HG02970 (cell line): Measurements from ENCODE around the gene CLTC.

Experiments
- ATAC-seq: cut with Tn5 transposase; IDR thresholded peaks from one replicate; pipeline ENCODE4 v1.9.1; 2021; ENCODE audit warnings: mild to moderate bottlenecking, moderate library complexity, moderate number of reproducible peaks; ENCODE audit not compliant: unreplicated experiment, low FRiP score

Gene CLTC

DNA sequence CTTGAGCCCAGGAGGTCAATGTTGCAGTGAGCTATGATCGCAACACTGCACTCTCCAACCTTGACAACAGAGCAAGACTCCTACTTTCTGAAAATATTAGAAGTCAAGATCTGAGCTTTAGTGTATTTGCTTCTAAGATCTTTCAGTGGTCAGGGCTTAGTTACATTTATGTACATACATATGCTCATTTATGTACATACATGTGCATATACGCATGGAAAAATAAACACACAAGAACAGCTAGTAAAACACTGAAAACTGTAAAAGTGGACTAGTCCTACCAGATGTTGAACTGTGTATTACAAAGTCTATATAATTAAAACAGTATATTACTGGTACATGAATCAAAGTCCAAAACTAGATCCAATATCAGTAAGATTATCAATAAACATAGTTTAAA, 59.2 kb downstream of the CLTC start:
- no peak for ATAC-seq

DNA sequence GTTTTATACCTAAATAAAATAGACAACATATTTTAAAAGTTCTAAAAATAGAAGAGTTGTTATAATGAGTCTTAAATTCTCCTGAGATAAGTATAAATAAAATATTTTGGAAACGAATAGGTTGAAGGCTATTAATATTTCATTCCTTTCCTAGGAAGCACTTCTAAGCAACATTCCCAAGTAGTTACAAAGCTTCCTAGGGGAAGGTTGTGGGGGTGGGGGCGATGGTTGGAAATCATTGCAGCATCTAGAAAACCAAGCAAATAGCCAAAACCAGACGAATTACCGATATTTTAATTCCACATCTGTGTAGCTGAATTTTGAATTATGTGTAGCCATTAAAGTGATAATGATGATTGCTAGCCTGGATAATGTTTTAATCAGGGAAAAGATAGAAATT, 60.6 kb downstream of the CLTC start:
- ATAC-seq, result no peak

DNA sequence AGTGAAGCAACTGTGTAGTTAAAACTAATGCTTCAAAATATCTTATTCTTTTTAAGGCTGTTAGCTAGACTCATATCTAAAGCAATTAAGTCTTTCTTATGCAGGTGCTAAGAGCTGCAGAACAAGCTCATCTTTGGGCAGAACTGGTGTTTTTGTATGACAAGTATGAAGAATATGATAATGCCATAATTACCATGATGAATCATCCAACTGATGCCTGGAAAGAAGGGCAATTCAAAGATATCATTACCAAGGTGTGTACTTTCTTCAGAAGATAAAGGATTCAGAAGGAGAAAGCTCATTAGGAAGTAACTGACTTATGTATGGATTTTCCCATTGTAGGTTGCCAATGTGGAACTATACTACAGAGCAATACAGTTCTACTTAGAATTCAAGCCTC, 63.6 kb downstream of the CLTC start:
- no peak for ATAC-seq

DNA sequence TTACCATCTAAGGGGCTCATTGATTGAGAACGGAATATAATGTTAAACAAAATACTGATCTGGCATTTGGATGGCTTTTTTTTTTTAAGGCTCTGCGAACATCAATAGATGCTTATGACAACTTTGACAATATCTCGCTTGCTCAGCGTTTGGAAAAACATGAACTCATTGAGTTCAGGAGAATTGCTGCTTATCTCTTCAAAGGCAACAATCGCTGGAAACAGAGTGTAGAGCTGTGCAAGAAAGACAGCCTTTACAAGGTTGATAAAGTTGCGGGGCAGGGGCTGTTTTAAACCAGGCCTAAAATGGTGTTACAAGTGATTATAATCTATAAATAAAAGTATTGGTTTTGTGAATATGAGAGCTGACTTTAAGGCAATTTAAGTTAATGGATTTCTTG, 65.3 kb downstream of the CLTC start:
- ATAC-seq, result no peak

DNA sequence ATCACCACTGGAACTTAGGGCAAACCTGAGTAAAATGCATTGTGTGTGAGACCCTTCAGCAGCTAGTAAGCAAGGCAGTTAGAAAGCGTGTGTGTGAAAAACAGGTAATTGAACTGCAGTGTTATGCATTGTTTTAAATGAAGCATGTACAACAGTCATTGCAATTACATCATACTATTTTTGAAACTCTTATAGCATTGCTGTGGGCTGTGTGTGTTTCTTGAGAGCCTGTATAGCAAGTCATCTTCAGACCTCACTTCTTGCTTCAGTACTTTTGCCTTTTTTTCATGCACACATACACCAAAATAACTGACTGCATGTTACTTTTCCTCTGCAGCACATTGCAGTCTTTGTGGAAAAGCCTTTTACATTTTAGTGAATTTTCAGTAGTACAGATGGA, 68.3 kb downstream of the CLTC start:
- ATAC-seq, result no peak

DNA sequence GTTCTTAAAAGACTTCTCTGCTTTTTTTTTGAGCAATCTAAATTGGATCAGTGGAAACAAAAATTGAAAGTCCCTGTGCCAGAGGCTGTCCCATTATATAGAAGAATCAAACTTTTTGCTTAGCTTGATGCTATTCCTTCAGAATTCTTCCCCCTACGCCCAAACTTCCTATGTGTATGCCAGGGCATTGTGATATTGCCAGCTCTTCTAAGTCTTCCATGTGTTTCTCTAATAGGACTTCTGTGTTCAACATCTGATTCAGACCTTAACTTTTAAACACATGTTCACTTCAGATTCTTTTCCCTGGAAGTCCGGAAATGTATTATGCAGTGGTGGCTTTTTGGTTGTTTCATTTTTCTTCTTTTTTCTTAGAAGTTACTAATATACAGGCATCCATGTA, 68.8 kb downstream of the CLTC start:
- no peak for ATAC-seq

DNA sequence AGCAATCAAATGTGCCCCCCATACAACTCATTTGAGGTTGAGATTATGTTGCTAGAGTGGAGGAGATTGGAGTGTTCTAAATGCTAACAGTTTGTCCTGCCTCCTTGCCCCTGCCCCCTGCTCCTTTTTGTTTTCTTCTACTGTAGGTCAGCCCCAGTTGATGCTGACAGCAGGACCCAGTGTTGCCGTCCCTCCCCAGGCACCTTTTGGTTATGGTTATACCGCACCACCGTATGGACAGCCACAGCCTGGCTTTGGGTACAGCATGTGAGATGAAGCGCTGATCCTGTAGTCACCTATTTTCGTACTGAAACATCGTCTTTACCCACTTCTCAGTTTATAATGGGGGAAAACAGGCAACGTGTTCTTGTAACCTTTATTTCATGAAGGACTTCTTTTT, 73.9 kb downstream of the CLTC start:
- ATAC-seq, result no peak

DNA sequence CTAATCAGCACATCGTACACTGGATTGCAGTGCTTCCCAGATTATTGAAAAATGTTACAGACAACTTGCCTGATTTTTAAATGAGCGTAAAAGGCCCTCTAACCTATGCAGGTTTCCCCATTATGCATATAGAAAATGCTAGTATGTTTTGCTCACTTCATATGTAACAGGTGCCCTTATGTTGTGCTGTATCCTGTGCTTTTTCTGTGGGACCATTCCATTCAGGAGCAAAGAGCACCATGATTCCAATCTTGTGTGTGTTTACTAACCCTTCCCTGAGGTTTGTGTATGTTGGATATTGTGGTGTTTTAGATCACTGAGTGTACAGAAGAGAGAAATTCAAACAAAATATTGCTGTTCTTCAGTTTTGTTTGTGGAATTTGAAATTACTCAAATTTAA, 74.6 kb downstream of the CLTC start:
- ATAC-seq, result no peak

DNA sequence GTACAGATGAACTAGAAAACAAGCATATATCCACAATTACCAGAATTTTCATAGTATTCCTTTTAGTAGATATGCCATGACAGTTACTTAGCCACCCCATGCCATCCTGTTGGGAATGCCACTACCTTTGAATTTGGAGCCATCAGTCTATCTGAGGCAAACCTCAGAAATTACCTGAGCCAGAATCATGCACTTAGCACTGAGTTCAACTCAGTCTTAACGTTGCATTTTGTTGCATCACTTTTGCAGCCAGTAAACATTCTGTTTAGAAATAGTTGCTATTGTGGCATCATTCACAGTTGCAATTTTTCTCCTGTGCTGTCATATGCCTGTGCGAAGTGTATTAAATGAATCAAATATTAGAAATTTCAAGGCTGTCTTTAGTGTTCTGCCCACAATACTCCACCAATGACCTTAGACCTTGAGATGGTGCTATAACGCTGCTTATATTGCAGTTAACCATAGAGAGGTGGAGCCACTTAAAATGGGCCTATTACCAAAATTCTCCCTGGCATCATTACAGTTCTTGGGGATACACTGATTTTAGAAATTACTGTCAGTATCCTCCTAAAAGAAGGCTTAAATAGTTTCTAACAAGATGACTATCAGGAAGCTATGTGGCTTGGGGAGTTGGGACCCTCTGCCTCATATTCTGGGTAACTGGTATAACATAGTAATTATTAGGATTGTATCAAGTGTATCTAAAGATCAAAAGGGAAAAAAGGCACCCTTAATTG, 76.4 kb downstream of the CLTC start:
- ATAC-seq, result no peak

DNA sequence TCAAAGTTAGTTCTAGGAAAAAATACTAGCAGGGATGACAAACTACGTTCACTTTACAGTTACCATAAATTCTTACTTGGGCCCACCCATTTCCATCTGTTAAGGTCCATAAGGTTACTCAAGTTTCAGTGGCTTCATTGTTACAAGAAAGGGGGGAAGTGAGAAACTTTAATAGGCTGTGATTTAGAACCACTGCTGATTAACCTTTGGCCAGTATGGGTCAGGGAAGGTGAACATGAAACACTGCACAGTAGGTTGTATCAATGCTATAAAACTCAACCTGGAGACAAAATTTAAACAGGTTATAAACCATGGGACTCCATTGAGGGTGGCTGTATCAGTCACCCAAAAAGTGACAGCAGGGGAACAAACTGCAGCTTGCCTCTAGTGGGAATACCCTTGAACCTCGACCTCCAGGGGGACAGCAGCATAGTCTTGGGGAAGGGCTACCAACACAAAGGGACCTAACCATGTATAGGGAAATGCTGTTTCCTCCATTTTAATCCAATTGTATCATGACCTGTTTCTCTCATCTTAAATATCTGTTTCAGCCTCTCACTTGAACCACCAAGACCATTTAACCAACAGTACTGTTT, 77.1 kb downstream of the CLTC start:
- ATAC-seq, result no peak

DNA sequence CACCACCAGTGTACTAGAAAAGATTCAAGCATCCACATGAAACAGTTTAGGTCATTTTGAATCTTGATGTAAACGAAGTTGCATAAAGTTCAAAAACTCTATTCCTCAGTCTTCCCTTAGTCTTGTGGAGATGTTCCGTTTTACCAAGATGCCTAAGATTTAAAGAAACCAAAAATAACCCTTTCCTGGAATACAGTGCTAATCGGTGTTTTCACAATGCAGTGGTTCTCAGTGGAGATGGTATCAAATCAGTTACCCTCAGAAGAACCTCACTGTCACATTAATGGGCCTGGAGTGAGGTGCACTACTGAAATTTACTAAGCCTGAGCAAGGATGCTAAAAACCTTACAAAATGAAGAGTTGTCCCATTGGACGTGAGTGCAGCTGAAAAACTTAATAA, 78.4 kb downstream of the CLTC start:
- no peak for ATAC-seq

DNA sequence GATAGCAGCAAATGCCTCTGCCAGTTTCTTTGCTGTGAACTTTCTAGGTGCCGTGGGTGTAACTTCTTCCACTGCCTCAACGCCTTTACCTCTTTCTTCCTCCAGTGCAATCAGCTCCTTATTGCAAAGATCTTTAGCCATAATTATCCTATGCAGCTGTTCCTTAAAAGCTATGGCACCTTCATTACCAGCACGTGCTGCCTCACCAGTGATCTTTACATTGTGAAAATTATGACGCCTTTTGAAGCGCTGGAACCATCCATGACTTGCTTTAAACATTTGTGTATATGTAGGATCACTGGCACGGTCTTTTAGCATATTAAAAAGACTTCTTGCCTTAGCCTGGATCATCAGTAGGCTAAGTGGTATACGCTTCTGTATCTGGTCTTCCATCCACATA, 79.5 kb downstream of the CLTC start:
- no peak for ATAC-seq

DNA sequence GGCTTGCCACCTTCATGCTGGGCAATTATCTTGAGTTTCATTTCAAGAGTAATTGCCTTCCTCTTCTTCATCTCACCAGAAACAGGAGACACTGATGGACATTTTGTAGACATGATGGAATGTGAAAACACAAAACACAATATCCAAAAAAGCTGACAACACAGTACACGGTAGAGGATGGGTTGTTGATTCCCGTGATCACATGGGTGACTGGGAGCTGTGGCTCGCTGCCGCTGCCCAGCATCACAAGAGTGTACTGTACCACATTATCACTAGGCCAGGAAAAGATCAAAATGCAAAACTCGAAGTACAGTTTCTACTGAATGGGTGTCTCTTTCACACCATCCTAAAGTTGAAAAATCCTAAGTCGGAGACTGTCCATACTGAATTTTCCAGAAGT, 80.1 kb downstream of the CLTC start:
- no peak for ATAC-seq

DNA sequence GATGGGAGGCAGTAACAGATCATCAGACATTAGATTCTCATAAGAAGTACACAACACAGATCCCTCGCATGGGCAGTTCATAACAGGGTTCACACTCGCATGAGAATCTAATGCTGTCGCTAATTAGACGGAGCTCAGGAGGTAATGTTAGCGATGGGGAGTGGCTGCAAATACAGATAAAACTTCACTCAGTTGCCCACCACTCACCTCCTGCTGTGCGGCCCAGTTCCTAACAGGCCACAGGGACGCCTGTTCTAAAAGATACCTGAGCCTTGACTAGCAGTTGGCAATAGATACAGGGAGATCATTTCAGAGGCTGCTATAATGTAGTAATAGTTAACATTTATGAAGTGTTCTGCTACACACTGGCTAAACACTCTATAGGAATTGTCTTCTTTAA, 82.6 kb downstream of the CLTC start:
- ATAC-seq, result no peak

DNA sequence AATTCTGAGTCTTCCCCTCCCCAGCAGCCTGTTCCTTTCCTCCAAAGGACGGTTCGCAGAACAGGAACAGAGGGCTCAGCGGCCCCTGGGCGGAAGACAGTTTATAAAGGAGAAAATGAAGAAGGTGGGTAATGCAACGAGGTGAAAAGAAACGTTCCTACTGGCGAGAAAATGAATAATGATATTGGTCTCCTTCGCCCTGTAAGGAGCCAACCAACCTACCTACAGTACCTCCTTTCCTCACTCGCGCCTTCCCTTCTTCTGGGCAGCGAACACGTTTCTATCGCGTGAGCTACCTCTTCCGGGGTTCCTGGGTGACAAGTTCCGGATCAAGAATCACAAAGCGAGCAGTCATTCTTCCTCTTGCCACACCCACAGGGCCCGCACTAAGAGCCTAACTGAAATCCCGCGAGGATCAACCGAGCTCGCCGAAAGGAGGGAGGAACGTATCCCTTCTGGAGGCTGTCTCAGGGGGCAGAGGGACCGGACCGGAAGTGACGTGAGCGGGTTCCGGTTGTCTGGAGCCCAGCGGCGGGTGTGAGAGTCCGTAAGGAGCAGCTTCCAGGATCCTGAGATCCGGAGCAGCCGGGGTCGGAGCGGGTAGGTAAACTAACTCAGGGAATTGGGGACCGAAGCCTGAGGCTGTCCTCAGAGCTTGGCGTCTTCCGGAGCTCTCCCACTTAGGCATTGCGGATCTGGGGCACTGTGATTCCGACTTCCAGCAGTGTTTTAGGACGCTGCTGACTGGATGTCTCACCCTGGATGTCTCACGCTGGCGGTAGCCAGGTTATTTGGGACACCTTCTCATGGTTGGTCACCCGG, 87.7 kb downstream of the CLTC start, which contains the start of the genes PTRH2 and VMP1:
Gene PTRH2, minus strand, starts transcription at position 282 of the 822 bp plus-strand sequence. CDS start 9,452 bp downstream, outside the sequence.
Gene VMP1, plus strand, starts transcription at position 506 of the 822 bp plus-strand sequence. CDS start 23,793 bp downstream, outside the sequence.
- ATAC-seq, result peak; percentile 96

DNA sequence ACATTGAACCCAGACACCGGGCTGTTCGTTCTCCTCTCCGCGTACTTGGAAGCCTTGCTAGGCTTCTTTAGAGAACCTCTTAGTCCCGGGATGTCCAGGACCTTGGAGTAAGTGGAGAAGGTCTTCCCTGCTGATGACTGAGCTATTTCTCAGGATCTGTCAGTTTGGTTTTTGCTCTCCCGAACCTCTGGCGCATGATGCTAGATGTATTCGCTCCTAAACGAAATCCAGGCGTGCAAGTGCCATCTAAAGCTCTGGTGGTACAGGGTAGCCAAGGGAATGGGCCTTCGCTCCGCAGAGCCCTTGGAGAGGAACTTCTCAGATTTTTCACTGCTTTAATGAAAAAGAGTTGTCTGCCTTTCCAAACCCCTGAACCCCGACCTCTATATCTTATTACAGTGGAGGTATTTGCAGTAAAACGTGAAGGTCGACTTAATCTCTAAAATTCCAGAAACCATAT, 88.3 kb downstream of the CLTC start:
- no peak for ATAC-seq

DNA sequence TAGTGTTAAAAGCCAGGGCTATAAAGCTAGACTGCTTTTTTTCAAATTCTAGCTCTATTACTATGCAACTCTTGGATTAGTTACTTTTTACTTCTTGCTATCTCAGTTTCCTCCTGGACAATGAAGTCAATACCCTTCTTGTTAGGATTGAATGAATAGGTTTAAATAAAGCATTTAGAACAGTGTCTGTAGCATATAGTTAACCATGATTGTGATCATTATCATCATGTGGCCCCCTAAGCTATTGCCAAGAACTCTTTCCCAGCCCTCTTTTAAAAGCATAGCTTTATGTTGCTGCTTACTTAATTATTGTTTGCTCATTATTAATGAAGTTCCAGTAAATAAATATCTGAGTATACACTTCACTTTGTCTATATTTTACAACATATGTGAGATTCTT, 92.2 kb downstream of the CLTC start:
- ATAC-seq, result no peak

DNA sequence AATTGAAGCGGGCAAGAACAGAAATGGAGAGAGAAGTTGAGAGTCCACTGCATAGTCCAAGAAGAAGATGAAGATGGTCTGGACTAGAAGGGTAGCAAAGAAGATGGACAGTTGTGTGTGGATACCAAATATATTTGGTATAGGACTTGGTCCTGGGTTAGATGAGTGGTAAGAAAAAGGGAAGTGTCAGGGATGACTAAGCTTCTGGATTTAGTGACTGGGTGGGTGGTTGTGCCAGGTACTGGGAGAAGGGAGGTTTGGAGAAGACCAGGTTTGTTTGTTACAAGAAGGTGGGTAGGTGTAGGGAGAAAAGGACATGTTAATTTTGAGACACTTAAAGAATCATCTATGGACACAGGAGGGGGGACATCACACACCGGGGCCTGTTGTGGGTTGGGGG, 93.2 kb downstream of the CLTC start:
- ATAC-seq, result no peak

DNA sequence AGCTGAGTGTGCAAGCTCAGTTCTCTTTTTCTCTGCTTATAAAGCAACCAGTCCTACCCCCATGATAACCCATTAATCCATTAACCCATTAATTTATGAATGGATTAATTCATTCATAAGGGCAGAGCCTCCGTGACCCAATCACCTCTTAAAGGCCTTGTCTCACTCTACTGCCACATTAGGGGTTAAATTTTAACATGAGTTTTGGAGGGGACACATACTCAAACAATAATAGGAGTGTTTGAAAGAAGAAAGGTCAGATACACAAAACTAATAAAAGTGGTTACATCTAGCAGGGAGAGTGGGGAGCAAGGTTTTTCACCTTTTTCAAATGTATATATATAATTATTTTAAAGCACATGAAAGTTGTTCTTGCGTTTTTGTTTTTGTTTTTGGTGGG, 94.6 kb downstream of the CLTC start:
- no peak for ATAC-seq

DNA sequence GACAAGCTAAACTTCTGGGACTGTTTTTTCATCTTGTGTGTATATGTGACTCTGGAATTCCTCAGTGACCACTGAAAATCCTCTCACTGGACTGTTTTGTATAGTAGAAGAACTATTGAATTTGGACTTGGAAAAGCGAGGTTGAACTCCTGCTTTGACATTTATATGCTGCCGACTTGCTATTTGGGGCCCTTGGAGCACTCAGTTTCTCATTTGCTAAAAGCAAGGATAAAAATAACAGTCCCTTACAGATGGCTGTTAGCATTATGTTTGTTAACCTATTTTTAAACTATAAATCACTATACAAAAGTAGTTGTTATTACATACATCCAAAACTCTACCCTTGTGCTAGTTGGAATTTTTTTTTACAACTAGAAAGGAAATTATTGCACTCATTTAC, 96.7 kb downstream of the CLTC start:
- ATAC-seq, result no peak

DNA sequence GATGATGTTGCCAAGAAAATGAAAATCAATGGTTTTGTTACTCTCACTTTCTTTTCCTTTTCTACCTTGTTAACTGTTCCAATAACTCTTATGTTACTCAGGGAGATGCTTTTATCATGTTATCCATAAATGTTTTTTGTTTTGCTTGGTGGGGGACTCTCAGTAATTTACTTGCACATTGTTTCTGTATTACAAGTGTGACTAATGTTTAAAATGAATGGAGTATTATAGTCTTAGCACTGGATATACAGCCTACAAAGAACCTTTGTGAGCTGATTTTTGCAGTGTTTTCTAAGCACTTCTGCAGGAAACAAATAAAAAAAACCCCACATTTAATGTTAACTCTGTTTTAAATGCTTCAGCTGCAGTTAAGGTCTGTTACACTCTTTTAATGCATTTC, 99.8 kb downstream of the CLTC start:
- no peak for ATAC-seq
